Stimulated activated CD4-positive, alpha-beta T cell treated with anti-CD3 and anti-CD28 coated beads, Interleukin-1b, Interleukin-23, amount 100 ng/mL, for 24 hours (primary cell): ENCODE data around the gene KTI12.
"Not testable (repeated sequence)": the region's sequence is repeated elsewhere in the genome, so short reads cannot be mapped to it uniquely, and the experiment has no call there.

Experiments used
- DNase-seq, 4 experiments: peaks; one replicate each; pipeline ENCODE4 v3.0.0-alpha.2; 2020; ENCODE audit warnings: low read depth in 4 of 4, low spot score in 1 of 4

The KTI12 gene

GRCh38 chr1:52033190-52034049 lies at the start of gene KTI12:
Gene KTI12, minus strand, starts transcription at chr1:52033810. Its CDS starts 49 bp downstream, at chr1:52033761.
- DNase-seq: peak; percentile 65 to 79 (median 74)

- DNase-seq: no peak
Measured at GRCh38 chr1:52080014-52080415, 46.4 kb upstream of the KTI12 start.

GRCh38 chr1:52077277-52077676 lies 43.7 kb upstream of the KTI12 start:
- not testable (repeated sequence) for DNase-seq

- no peak for DNase-seq
Measured at GRCh38 chr1:52072291-52072690, 38.7 kb upstream of the KTI12 start.

- DNase-seq: no peak
Measured at GRCh38 chr1:52070704-52071103, 37.1 kb upstream of the KTI12 start.

- DNase-seq: no peak
Measured at GRCh38 chr1:52063192-52063591, 29.6 kb upstream of the KTI12 start.

GRCh38 chr1:52060822-52061221 lies 27.2 kb upstream of the KTI12 start:
- no peak for DNase-seq

GRCh38 chr1:52059888-52060287 lies 26.3 kb upstream of the KTI12 start:
- no peak for DNase-seq

GRCh38 chr1:52059321-52059720 lies 25.7 kb upstream of the KTI12 start:
- no peak for DNase-seq

- no peak for DNase-seq
Measured at GRCh38 chr1:52057876-52058415, 24.3 kb upstream of the KTI12 start.

GRCh38 chr1:52057255-52057654 lies 23.6 kb upstream of the KTI12 start:
- no peak for DNase-seq

- DNase-seq: no peak
Measured at GRCh38 chr1:52056937-52057231, 23.3 kb upstream of the KTI12 start.

GRCh38 chr1:52056163-52056936 lies 22.7 kb upstream of the KTI12 start, which contains the start of gene BTF3L4:
Gene BTF3L4, plus strand, starts transcription at chr1:52056295. Its CDS starts 3,553 bp downstream, at chr1:52059848.
- DNase-seq: peak; percentile 77 to 93 (median 87)

- DNase-seq: no peak
Measured at GRCh38 chr1:52055866-52056162, 22.2 kb upstream of the KTI12 start.

GRCh38 chr1:52055066-52055865 lies 21.7 kb upstream of the KTI12 start, which contains the start of gene TXNDC12:
Gene TXNDC12, minus strand, starts transcription at chr1:52055191. Its CDS starts 95 bp downstream, at chr1:52055096.
- peak; percentile 31 to 64 (median 40) for DNase-seq

- no peak for DNase-seq
Measured at GRCh38 chr1:52054496-52055065, 21.0 kb upstream of the KTI12 start.

GRCh38 chr1:52053862-52054261 lies 20.3 kb upstream of the KTI12 start:
- no peak for DNase-seq

- DNase-seq: not testable (repeated sequence)
Measured at GRCh38 chr1:52049337-52049736, 15.7 kb upstream of the KTI12 start.

- not testable (repeated sequence) for DNase-seq
Measured at GRCh38 chr1:52045666-52046195, 12.1 kb upstream of the KTI12 start.

- DNase-seq: no peak
Measured at GRCh38 chr1:52045236-52045635, 11.6 kb upstream of the KTI12 start.
